HepG2 (cell line): Measurements from ENCODE around the gene YIF1A. TPM values are rescaled to one million over a fixed set of nuclear protein-coding genes. Genes with fewer than 3 reads are reported as not detected.

Experiments
- CENPX ChIP-seq: sonication (generic); formaldehyde crosslinking; IDR thresholded peaks from 2 replicates; pipeline ENCODE4 v1.9.0; 2021; ENCODE audit warnings: mild to moderate bottlenecking, missing genetic modification reagents, moderate library complexity
- CREBL2 ChIP-seq: sonication (generic); formaldehyde crosslinking; IDR thresholded peaks from 2 replicates; pipeline ENCODE4 v1.8.1; 2023; ENCODE audit warnings: missing genetic modification reagents, mild to moderate bottlenecking, borderline replicate concordance
- EP300 ChIP-seq, 3 experiments: sonication (generic) in 1 of 3; formaldehyde crosslinking in 1 of 3; IDR thresholded peaks; 2 replicates each; pipeline versions ENCODE4 v1.5.1 to v1.6.1; 2011 to 2020; ENCODE audit warnings: low read depth in 2 of 3, low read length in 2 of 3, borderline replicate concordance in 1 of 3, improper control_type of control experiment in 1 of 3, mild to moderate bottlenecking in 1 of 3, missing genetic modification reagents in 1 of 3, moderate library complexity in 1 of 3
- GRHL1 ChIP-seq: sonication (generic); formaldehyde crosslinking; conservative IDR thresholded peaks from 2 replicates; pipeline ENCODE4 v1.8.0; 2022; ENCODE audit warnings: missing genetic modification reagents
- HBP1 ChIP-seq: IDR thresholded peaks from 2 replicates; pipeline ENCODE4 v1.6.1; 2016; ENCODE audit warnings: low read depth, control low read depth
- SP4 ChIP-seq: sonication (generic); formaldehyde crosslinking; IDR thresholded peaks from 2 replicates; pipeline ENCODE4 v1.8.1; 2023; ENCODE audit warnings: mild to moderate bottlenecking, missing genetic modification reagents
- TEAD3 ChIP-seq: optimal IDR thresholded peaks from 2 replicates; pipeline ENCODE3; 2016; ENCODE audit warnings: borderline replicate concordance
- ZBTB43 ChIP-seq: sonication (generic); formaldehyde crosslinking; conservative IDR thresholded peaks from 2 replicates; pipeline ENCODE4 v1.4.0; 2020; ENCODE audit warnings: missing genetic modification reagents
- ZKSCAN8 ChIP-seq: IDR thresholded peaks from 2 replicates; pipeline ENCODE4 v1.6.1; 2016; ENCODE audit warnings: borderline replicate concordance, missing genetic modification reagents, missing compliant biosample characterization
- ZNF350 ChIP-seq: sonication (generic); formaldehyde crosslinking; IDR thresholded peaks from 2 replicates; pipeline ENCODE4 v1.4.0; 2020; ENCODE audit warnings: mild to moderate bottlenecking, low read depth, missing genetic modification reagents, borderline replicate concordance
- ZNF564 ChIP-seq: sonication (generic); formaldehyde crosslinking; IDR thresholded peaks from 2 replicates; pipeline ENCODE4 v1.8.1; 2023; ENCODE audit warnings: mild to moderate bottlenecking, missing genetic modification reagents
- ZNF670 ChIP-seq: sonication (generic); formaldehyde crosslinking; IDR thresholded peaks from 2 replicates; pipeline ENCODE4 v1.8.0; 2022; ENCODE audit warnings: mild to moderate bottlenecking, missing genetic modification reagents, borderline replicate concordance
- ZNF749 ChIP-seq: sonication (generic); formaldehyde crosslinking; IDR thresholded peaks from 2 replicates; pipeline ENCODE4 v1.8.0; 2022; ENCODE audit warnings: mild to moderate bottlenecking, missing genetic modification reagents, moderate library complexity, borderline replicate concordance
- polyA plus RNA-seq, 8 experiments: library from polyadenylated mRNA; depleted of rRNA in 3 of 8; stranded (reverse) in 7 of 8; unstranded in 1 of 8; fragments of >200 nt; fragmentation: Illumina TruSeq in 4 of 8; extraction: Trizol in 4 of 8; gene quantifications; 2 replicates each; pipeline versions ENCODE4 v1.2.1 to v1.2.3, GENCODE V29; 2011 to 2016; ENCODE audit warnings: low read depth in 4 of 8, missing spikeins in 1 of 8, mixed read lengths in 1 of 8; ENCODE audit not compliant: insufficient read depth in 1 of 8
- total RNA-seq, 5 experiments: library from RNA; depleted of rRNA; stranded (reverse); fragments of >200 nt; fragmentation: Illumina TruSeq; extraction: Trizol; gene quantifications; 2 replicates each; pipeline ENCODE4 v1.2.3, GENCODE V29; 2016; ENCODE audit warnings: low read depth in 1 of 5
- TF ChIP-seq, protein P1 (sequence below): sonication (generic); formaldehyde crosslinking; IDR thresholded peaks from 2 replicates; pipeline ENCODE4 v1.4.0; 2020; ENCODE audit warnings: missing genetic modification reagents
- TF ChIP-seq, protein P2 (sequence below): sonication (generic); formaldehyde crosslinking; IDR thresholded peaks from 2 replicates; pipeline ENCODE4 v1.4.0; 2020; ENCODE audit warnings: missing genetic modification reagents

The YIF1A gene
- total and polyA plus RNA-seq, 2 of the 13 experiments (the other 11 are each of a cell fraction or from before 2014, with no cell fraction given) = 133 to 145 TPM

- no peak for TF ChIP-seq EP300 (IDR thresholded peaks at IDR 0.05; ENCODE audit: low read depth in 2 of 2, low read length in 2 of 2)
- TF ChIP-seq EP300 (CRISPR knock-in tag; IDR thresholded peaks at IDR 0.05; ENCODE audit: borderline replicate concordance) = no peak
- TF ChIP-seq, protein P1, sequence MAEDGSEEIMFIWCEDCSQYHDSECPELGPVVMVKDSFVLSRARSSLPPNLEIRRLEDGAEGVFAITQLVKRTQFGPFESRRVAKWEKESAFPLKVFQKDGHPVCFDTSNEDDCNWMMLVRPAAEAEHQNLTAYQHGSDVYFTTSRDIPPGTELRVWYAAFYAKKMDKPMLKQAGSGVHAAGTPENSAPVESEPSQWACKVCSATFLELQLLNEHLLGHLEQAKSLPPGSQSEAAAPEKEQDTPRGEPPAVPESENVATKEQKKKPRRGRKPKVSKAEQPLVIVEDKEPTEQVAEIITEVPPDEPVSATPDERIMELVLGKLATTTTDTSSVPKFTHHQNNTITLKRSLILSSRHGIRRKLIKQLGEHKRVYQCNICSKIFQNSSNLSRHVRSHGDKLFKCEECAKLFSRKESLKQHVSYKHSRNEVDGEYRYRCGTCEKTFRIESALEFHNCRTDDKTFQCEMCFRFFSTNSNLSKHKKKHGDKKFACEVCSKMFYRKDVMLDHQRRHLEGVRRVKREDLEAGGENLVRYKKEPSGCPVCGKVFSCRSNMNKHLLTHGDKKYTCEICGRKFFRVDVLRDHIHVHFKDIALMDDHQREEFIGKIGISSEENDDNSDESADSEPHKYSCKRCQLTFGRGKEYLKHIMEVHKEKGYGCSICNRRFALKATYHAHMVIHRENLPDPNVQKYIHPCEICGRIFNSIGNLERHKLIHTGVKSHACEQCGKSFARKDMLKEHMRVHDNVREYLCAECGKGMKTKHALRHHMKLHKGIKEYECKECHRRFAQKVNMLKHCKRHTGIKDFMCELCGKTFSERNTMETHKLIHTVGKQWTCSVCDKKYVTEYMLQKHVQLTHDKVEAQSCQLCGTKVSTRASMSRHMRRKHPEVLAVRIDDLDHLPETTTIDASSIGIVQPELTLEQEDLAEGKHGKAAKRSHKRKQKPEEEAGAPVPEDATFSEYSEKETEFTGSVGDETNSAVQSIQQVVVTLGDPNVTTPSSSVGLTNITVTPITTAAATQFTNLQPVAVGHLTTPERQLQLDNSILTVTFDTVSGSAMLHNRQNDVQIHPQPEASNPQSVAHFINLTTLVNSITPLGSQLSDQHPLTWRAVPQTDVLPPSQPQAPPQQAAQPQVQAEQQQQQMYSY (CRISPR knock-in tag) = no peak
- no peak for TF ChIP-seq ZNF350
- no peak for TF ChIP-seq CENPX (CRISPR knock-in tag)
- TF ChIP-seq ZKSCAN8 = no peak; the same call in 1 of the 2 replicates
- no peak for TF ChIP-seq ZBTB43 (CRISPR knock-in tag)
- peak; percentile 74 for TF ChIP-seq TEAD3 (CRISPR knock-in tag)
- no peak for TF ChIP-seq ZNF564 (CRISPR knock-in tag)
- TF ChIP-seq ZNF670 = no peak
- no peak for TF ChIP-seq GRHL1 (CRISPR knock-in tag)
- TF ChIP-seq, protein P2, sequence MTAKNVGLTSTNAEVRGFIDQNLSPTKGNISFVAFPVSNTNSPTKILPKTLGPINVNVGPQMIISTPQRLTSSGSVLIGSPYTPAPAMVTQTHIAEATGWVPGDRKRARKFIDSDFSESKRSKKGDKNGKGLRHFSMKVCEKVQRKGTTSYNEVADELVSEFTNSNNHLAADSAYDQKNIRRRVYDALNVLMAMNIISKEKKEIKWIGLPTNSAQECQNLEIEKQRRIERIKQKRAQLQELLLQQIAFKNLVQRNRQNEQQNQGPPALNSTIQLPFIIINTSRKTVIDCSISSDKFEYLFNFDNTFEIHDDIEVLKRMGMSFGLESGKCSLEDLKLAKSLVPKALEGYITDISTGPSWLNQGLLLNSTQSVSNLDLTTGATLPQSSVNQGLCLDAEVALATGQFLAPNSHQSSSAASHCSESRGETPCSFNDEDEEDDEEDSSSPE (CRISPR knock-in tag) = 0 out of 2 replicates have a peak, but pooled peaks have one; percentile 33
- no peak for TF ChIP-seq HBP1 (CRISPR knock-in tag)
- no peak for TF ChIP-seq CREBL2 (CRISPR knock-in tag)
- TF ChIP-seq ZNF749 = peak; percentile 87
- peak; percentile 61; the same call in 1 of the 2 replicates for TF ChIP-seq SP4 (CRISPR knock-in tag)
Observed at GRCh38 chr11:66282468-66283455, 6.2 kb downstream of the YIF1A start (continued).
